Activated CD8-positive, alpha-beta memory T cell treated with anti-CD3 and anti-CD28 coated beads, Interleukin-2, amount 50 U/mL, for 48 hours (primary cell): ENCODE results near the gene GSTM2.

Experiments
- DNase-seq: peaks from one replicate; pipeline ENCODE4 v3.0.0-alpha.2; 2020

Gene GSTM2

DNA sequence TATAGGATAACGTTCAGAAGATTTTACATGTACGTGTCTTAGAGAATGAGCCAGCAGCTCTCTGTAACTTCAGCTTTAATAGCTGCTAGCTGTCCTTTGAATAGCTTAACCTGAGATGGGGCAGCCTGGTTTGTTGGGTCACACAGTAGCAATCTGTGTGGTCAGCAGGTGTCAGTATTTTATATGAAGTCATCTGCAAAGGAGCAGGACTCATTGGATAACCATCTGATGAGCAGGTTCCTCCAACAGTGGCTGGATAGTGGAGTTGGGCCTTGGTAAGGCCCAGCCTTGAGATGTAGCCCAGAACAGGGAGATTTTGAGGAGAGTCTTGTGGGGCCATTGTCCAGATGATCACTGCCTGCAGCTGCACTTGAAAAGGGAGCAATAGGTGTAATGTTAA lies 50.6 kb downstream of the GSTM2 start:
- DNase-seq, result no peak

DNA sequence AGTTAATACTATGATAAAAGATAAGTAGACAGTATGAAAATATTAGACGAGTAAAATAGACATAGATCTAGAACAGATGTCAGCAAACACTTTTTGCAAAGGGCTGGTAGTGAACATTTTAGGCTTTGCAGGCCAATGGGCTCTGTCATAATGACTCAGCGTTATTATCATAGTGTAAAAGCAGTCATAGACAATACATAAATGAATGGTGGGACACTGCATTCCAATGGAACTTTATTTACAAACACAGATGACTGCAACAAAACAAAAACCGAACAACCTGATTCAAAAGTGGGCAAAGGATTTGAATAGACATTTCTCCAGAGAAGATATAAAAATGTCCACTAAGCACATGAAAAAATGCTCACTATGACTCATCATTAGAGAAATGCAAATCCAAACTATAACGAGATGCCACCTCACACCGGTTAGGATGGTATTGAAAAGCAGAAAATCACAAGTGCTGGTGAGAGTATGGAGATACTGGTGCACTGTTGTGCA lies 51.5 kb downstream of the GSTM2 start:
- no peak for DNase-seq

DNA sequence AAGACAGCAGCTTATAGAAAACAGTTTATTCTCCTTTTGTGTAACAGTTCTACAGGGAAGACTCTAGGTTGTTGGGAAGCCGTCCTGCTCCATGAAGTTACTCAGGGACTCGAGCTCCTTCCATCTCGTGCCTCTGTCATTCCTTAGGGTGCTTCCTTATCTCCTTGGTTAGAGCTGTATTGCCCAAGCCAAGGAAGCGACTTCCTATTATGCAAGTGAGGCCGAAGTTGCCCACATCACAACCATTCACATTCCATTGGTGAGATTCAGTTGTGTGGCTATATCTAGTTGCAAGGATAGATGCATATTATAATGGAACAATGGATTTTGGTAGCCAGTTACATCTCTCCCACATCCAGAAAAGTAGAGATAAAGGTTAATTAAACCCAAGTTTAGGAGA lies 53.2 kb downstream of the GSTM2 start:
- DNase-seq, result no peak

DNA sequence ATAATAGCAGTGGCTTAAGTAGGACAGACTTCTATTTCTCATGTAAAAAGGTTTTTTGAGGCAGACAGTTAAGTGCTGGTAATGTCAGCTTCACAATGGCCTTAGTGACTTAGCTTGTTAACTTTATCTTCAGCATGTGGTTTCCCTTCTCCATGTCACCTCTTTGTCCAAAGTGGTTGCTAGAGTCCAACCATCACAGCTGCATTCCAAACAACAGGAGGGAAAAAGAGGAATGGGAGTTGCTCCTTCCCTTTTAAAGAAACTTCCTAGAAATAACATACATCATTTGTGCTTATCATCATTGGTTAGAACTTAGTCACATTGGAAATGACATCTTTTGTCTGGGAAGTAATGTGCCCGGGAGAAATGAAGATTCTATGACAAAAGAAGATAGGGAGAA lies 54.1 kb downstream of the GSTM2 start:
- DNase-seq, result no peak

DNA sequence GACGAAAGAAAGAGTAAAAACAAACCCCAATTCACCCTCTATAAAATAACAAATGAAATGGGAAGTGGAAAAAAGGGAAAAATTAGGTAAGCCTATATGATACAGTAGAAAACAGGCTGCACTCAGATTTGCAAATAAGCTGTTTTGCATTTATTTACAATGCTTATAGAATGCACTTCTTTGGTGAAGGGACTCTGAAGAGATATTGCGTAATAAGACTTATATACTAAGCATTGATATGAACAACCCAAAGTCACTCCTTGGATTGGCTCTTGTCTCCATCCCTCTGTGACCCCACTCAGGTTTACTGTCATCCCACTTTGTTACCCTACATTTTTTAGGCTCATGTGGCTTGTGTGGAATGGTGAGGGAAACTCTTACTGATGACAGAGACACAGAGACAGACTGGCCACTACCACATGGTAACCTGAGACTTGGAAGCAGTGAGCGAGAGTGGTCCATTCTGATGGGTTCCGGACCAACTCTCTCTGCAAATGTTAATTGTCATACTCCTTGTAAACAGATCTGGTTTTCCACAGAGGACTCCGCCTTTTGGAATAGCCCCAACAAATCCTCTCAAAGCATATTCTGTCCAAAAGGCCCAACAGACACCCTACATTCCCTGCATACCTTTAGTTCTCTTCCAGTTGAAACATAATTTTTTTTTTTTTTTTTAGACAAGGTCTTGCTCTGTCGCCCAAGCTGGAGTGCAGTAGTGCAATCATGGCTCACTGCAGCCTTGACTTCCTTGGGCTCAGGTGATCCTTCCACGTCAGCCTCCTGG lies 55.2 kb downstream of the GSTM2 start:
- no peak for DNase-seq
